ENCODE results near the gene DCUN1D1. TPM values are rescaled to one million over a fixed set of nuclear protein-coding genes. Genes with fewer than 3 reads are reported as not detected.

The DCUN1D1 gene
- polyA plus RNA-seq, 3 donors = 6.1 to 37.6 (median 26.9) TPM

- intact Hi-C loops (cut with micrococcal nuclease) = no loop called here
- Mint-ChIP-seq H3K36me3 (peaks cover 9 to 14% of the 10 kb centered on the region in 2 donors), H3K27ac (no peak overlapping the region), H3K4me3 (no peak overlapping the region), H3K27me3 (ENCODE audit: low read depth in 3 of 3) (no peaks in the 10 kb centered on the region), H3K9me3 (peaks cover 0 to 2% (median 0%) of the 10 kb centered on the region in 7 donors), H3K4me1 (peaks cover 1% of the 10 kb centered on the region)
- no peak overlapping the region for H2AFZ ChIP-seq (ENCODE audit: insufficient read depth, low read depth, low read length, poor library complexity, severe bottlenecking)
- H3K27me3 ChIP-seq (ENCODE audit: control insufficient read depth in 2 of 2, insufficient read depth in 2 of 2, low read length in 2 of 2) = no peaks in the 10 kb centered on the region
- no peak for DNase-seq
- no peak overlapping the region for H3K9ac ChIP-seq (ENCODE audit: insufficient read depth, low read length, poor library complexity, severe bottlenecking)
- H3K4me3 ChIP-seq (replicated peaks in 1 of 3; ENCODE audit: low read depth in 2 of 3, low read length in 3 of 3) = no peak overlapping the region
- H4K20me1 ChIP-seq (ENCODE audit: insufficient read depth, low read length) = no peaks in the 10 kb centered on the region
- no peaks in the 10 kb centered on the region for H3K4me1 ChIP-seq (ENCODE audit: control insufficient read depth in 1 of 2, insufficient read depth in 2 of 2, low read length in 2 of 2)
- H3K36me3 ChIP-seq (replicated peaks in 1 of 2; ENCODE audit: control insufficient read depth in 1 of 2, insufficient read depth in 2 of 2, low read length in 2 of 2) = peaks cover 0 to 11% of the 10 kb centered on the region in 2 donors
- TF ChIP-seq, protein P1, sequence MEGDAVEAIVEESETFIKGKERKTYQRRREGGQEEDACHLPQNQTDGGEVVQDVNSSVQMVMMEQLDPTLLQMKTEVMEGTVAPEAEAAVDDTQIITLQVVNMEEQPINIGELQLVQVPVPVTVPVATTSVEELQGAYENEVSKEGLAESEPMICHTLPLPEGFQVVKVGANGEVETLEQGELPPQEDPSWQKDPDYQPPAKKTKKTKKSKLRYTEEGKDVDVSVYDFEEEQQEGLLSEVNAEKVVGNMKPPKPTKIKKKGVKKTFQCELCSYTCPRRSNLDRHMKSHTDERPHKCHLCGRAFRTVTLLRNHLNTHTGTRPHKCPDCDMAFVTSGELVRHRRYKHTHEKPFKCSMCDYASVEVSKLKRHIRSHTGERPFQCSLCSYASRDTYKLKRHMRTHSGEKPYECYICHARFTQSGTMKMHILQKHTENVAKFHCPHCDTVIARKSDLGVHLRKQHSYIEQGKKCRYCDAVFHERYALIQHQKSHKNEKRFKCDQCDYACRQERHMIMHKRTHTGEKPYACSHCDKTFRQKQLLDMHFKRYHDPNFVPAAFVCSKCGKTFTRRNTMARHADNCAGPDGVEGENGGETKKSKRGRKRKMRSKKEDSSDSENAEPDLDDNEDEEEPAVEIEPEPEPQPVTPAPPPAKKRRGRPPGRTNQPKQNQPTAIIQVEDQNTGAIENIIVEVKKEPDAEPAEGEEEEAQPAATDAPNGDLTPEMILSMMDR (IDR thresholded peaks at IDR 0.05) = no peak
- no peaks in the 10 kb centered on the region for H3K79me2 ChIP-seq (ENCODE audit: insufficient read depth, low read length)
- H3K27ac ChIP-seq (ENCODE audit: low read depth in 1 of 2, low read length in 2 of 2) = no peak overlapping the region
- peaks cover 0 to 2% of the 10 kb centered on the region in 2 donors for H3K9me3 ChIP-seq (replicated peaks in 1 of 2; ENCODE audit: control insufficient read depth in 1 of 2, insufficient read depth in 1 of 2, low read length in 2 of 2)
- no peak overlapping the region for H3K4me2 ChIP-seq (replicated peaks; ENCODE audit: extremely low read depth, low read length, poor library complexity, severe bottlenecking)
Observed at GRCh38 chr3:183008800-183009199, 28.5 kb upstream of the DCUN1D1 start.

DNA sequence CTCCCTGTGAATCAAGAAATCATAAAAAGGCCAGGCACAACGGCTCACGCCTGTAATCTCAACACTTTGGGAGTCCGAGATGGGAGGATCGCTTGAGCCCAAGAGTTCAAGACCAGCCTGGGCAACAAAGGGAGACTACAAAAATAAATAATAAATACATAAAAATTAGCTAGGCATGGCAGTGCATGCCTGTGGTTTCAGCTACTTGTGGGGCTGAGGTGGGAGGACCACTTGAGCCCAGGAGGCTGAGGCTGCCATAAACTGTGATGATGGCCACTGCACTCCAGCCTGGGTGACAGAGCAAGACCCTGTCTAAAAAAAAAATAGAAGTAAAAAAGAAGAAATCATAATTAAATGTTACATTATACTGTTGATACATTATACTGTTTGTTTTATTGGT, 28.0 kb upstream of the DCUN1D1 start:
- no peaks in the 10 kb centered on the region for H3K27me3 ChIP-seq (ENCODE audit: control insufficient read depth in 2 of 2, insufficient read depth in 2 of 2, low read length in 2 of 2)
- Mint-ChIP-seq H3K27me3 (ENCODE audit: low read depth in 3 of 3) (no peaks in the 10 kb centered on the region), H3K27ac (no peak overlapping the region), H3K9me3 (no peaks in the 10 kb centered on the region), H3K4me3 (no peak overlapping the region), H3K36me3 (peaks cover 9 to 14% of the 10 kb centered on the region in 2 donors), H3K4me1 (no peaks in the 10 kb centered on the region)
- DNase-seq = no peak
- no peak overlapping the region for H3K27ac ChIP-seq (ENCODE audit: low read depth in 1 of 2, low read length in 2 of 2)
- H3K79me2 ChIP-seq (ENCODE audit: insufficient read depth, low read length) = no peaks in the 10 kb centered on the region
- peaks cover 0 to 11% of the 10 kb centered on the region in 2 donors for H3K36me3 ChIP-seq (replicated peaks in 1 of 2; ENCODE audit: control insufficient read depth in 1 of 2, insufficient read depth in 2 of 2, low read length in 2 of 2)
- 100% methylated on average over 2 of the region's 4 CpGs for WGBS (ENCODE audit: insufficient coverage)
- intact Hi-C loops (cut with micrococcal nuclease) = no loop called here
- no peak overlapping the region for H3K4me2 ChIP-seq (replicated peaks; ENCODE audit: extremely low read depth, low read length, poor library complexity, severe bottlenecking)
- no peaks in the 10 kb centered on the region for H4K20me1 ChIP-seq (ENCODE audit: insufficient read depth, low read length)
- no peak overlapping the region for H3K4me3 ChIP-seq (replicated peaks in 1 of 3; ENCODE audit: low read depth in 2 of 3, low read length in 3 of 3)
- TF ChIP-seq, protein P1 (IDR thresholded peaks at IDR 0.05) = no peak
- H2AFZ ChIP-seq (ENCODE audit: insufficient read depth, low read depth, low read length, poor library complexity, severe bottlenecking) = no peak overlapping the region
- no peaks in the 10 kb centered on the region for H3K4me1 ChIP-seq (ENCODE audit: control insufficient read depth in 1 of 2, insufficient read depth in 2 of 2, low read length in 2 of 2)
- no peaks in the 10 kb centered on the region for H3K9me3 ChIP-seq (replicated peaks in 1 of 2; ENCODE audit: control insufficient read depth in 1 of 2, insufficient read depth in 1 of 2, low read length in 2 of 2)
- H3K9ac ChIP-seq (ENCODE audit: insufficient read depth, low read length, poor library complexity, severe bottlenecking) = no peak overlapping the region

Measured in CD14-positive monocyte (primary cell).